Activated T-cell treated with anti-CD3 and anti-CD28 coated beads for 24 hours (primary cell): ENCODE measurements around the gene SLC46A1.

ENCODE experiments used
- DNase-seq: peaks from one replicate; pipeline ENCODE4 v3.0.0-alpha.2; 2020; ENCODE audit warnings: low read depth

Gene SLC46A1

GRCh38 chr17:28404007-28404406 lies 2.0 kb downstream of the SLC46A1 start:
- DNase-seq = no peak

DNA sequence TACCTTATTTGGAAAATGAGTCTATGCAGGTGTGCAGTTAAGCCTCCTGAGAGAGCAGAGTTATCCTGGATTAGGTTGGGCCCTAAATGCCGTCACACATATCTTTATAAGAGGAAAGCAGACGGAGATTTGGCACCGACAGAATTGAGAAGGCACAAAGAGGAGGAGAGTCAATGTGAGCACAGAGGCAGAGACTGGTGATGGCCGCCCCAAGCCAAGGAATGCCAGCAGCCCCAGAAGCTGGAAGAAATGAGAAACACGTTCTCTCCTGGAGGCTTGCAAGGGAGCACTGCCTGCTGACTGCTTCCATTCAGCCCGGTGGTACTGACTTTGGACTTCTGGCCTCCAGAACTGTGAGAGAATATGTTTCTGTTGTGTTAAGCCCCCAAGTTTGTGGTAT lies 3.2 kb downstream of the SLC46A1 start:
- no peak for DNase-seq

DNA sequence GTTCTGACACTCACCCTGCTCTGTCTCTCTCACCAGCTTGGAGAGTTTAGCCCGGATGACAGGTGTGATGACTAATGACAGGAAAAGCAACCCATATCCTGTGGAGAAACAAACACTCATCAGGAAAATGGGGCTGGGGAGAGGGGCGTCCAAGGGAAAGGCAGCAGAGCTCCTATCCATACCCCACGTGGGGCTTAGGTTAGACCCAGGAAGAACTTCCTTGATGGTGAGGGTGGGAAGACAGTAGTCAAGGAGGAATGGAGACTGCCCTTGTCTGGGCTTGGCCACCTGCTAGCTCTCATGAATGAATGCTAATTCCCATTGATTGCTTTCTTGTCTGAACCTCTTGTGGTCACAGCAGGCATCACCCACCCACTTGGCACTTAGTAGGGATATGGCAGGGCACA lies 3.8 kb downstream of the SLC46A1 start:
- no peak for DNase-seq

DNA sequence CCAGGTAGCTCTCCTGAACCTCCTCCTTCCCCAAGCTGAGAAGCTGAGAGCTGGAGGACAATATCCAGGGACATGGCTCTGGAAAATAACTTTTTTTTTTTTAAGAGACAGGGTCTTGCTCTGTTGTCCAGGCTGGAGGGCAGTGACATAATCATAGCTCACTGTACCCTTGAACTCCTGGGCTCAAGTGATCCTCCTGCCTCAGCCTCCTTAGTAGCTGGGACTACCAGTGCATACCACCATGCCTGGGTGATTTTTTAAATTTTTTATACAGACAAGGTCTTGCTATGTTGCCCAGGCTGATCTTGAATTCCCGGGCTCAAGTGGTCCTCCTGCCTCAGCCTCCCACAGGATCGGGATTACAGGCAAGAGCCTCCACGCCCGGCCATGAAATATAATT lies 6.2 kb downstream of the SLC46A1 start:
- no peak for DNase-seq

DNA sequence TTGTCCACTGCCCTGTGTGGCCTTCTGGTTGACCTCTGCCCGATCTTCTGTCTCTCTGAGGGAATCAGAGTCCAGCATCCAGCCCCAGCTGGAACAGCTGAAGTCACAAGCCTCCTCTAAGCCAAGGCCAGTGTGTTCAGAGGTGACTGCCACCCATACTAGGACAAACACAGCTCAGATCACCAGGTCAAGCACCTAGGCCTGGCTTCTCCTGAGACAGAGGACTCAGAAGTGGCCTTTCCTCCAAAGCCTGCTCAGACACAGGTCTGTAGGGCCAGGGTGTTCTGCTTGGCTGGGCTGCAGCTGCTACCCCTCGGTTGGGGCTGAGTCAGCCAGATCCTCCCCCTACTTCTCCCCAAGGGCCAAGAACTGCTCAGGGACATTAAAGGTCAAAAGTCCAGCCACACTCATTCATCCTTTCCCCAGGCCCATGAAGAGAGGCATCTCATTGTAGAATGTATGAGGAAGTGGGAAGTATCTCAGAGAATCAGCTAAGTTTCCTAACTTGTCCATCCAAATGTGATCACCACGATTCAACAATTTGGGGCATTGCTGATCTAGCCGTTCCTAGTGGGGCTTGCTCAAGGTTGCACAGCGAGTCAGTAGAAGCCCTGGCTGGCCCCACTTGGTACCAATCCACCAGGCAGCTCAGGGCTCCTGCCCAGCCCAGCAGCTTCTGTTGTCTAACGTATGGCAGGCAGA lies 7.6 kb downstream of the SLC46A1 start:
- no peak for DNase-seq

DNA sequence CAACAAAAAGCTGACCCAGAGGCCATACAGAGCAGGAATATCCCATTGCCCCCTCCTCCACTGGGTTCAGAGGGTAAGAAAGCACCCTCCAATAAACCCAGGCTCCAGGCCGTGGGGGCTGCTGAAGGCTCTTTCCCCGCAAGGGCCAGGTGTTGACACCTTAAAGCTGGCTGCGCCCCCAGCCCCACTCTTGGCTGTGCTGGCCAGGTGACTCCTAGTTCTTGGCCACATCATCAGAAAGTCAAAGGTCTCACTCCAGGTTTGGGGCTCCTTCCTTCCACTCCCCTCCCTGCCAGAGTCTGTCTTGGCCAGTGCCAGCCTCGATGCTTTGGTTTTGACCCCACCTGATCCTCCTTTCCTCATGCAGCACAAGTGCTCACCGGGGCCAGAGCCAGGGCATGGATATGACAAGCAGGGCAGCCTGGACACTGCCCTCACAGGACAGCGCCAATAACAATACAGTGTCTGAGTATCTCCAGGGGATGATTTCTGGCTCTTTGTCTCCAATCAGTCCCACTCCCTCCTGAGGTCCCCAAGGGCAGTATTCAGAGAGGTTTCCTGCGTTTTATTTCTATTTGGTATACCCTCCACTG lies 8.2 kb downstream of the SLC46A1 start:
- no peak for DNase-seq

GRCh38 chr17:28397275-28397674 lies 8.7 kb downstream of the SLC46A1 start:
- no peak for DNase-seq

DNA sequence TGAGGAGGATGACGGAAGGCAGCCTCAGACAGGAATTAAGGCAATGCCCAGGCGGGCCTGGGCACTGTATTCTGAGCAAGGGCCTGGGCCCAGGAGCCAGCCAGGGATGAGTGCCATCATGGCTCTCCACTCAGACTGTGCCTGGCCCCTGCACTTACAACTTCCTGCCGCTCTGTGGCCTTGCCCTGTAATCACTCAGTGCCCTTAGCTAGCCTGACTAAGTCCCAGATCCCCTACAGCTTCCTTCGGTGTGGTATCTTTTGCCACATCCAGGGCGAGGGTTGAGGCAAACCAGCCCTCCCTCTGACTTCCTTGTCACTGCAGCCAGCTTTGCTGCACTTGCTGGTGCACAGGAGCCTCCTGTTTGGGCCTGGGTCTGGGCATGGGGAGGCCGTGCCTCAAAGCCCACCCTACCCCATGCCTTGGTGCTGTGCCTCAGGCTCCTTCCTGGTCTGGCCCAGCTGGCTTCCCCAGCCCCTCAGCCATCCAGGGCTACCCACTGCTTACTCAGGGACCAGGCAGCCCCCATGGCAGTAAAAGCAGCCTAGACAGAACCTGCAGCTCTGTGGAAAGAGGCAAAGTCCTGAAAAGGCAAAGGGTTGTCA lies 9.3 kb downstream of the SLC46A1 start:
- no peak for DNase-seq

DNA sequence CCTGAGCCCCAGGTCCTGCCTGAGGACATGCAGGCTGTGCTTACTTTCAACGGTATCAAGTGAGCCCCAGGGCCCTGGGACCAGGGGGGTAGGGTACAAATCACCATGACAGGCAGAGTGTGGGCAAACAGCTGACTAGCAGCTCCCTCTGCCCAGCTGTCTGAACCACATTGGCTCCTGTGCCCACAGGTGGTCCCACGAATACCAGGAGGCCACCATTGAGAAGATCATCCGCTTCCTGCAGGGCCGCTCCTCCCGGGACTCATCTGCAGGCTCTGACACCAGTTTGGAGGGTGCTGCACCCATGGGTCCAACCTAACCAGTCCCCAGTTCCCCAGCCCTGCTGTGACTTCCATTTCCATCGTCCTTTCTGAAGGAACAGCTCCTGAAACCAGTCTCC lies 10.0 kb downstream of the SLC46A1 start:
- DNase-seq = no peak

GRCh38 chr17:28395426-28395825 lies 10.6 kb downstream of the SLC46A1 start:
- no peak for DNase-seq

- no peak for DNase-seq
Observed at GRCh38 chr17:28394337-28395116, 11.5 kb downstream of the SLC46A1 start.

- no peak for DNase-seq
Observed at GRCh38 chr17:28392491-28392890, 13.5 kb downstream of the SLC46A1 start.

DNA sequence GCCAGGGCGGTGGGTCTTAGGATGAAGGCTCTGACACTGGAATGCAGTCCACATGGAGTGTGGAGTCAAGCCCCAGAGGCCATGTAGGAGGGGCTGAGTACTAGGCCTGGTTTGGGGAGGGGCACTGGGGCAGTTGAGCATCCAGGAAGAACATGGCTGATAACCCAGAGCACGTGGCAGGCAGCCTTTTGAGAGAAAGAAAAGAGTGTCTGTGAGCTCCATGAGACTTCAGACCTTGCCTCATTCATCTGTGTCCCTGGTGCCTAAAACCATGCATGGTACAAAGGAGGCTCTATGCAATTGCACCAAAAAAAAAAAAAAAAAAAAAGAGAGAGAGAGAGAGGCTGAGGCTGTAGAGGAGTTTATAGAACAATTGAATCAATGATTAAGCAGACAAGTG lies 14.6 kb downstream of the SLC46A1 start:
- DNase-seq = no peak

GRCh38 chr17:28390984-28391383 lies 15.0 kb downstream of the SLC46A1 start:
- no peak for DNase-seq

DNA sequence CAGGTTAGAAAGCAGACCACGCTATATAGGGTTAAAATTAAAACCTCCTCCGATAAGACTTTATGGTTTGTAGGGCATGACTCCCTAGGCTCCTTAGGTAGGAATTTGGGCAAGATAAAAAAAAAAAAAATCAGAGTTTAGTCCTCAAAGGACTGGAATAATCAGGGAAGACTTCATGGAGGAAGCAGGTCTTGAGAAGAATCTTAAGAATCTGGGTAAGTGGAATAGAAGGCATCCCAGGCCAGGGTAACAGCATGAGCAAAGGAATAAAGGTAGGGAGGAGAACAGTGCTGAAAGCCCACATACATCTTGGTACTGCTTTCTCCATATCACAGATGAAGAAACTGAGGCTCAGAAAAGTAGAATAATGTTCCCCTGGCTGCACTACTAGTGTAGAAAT lies 15.4 kb downstream of the SLC46A1 start:
- DNase-seq = no peak

DNA sequence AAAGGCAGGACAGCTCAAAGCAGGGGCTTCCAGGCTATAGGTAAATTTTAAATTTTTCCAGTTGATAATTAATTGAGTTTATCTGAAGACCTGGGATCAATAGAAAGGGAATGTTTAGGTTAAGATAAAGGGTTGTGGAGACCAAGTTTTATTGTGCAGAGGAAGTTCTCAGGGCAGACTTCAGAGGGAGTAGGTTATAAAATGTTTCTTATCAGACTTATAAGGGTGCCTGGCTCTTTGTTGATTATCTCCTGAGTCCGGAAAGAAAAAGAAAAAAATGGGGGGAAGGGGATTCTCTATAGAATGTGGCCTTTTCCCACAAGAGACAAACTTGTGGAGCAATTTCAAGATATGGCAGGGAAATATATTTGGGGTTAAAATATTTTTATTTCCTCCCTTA lies 15.9 kb downstream of the SLC46A1 start:
- DNase-seq = no peak

DNA sequence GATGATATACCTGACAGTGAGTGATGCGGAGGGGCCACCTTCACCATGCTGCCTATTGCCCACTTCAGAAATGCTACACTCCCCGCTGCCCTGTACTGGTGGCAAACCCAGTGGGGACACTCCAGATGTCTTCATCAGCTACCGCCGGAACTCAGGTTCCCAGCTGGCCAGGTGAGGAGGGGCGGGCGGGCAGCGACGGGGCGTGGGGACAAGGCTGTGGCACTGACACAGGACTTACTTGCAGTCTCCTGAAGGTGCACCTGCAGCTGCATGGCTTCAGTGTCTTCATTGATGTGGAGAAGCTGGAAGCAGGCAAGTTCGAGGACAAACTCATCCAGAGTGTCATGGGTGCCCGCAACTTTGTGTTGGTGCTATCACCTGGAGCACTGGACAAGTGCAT lies 17.9 kb downstream of the SLC46A1 start:
- DNase-seq = no peak

- no peak for DNase-seq
Observed at GRCh38 chr17:28386391-28386790, 19.6 kb downstream of the SLC46A1 start.

DNA sequence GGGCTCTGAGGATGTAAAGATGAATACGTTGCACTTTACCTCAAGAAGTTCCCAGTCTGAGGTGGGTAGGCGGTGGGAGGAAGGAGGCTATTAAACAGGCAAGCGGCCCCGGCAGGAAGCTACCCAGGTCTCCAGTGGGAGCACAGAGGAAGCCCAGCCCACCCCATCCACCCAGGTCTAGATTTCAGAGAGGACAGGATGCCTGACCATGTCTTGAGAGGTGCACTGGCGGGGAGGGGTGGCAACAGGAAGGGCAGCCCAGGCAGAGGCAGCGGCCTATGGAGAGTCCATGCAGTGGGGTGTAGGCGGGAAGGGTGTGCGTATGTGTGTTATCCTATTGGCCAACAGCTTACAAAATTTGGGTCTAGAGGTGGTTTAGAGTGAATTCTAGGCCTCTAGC lies 20.6 kb downstream of the SLC46A1 start:
- no peak for DNase-seq

DNA sequence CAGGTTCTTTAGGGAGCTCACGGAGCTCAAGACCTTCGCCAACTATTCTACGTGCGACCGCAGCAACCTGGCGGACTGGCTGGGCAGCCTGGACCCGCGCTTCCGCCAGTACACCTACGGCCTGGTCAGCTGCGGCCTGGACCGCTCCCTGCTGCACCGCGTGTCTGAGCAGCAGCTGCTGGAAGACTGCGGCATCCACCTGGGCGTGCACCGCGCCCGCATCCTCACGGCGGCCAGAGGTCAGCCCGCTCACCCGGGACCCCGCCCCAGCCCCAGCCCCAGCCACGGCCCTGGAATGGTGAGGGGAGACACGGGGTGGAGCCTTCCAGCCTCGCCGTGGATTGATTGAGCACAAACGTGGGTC lies 21.0 kb downstream of the SLC46A1 start:
- DNase-seq = no peak

DNA sequence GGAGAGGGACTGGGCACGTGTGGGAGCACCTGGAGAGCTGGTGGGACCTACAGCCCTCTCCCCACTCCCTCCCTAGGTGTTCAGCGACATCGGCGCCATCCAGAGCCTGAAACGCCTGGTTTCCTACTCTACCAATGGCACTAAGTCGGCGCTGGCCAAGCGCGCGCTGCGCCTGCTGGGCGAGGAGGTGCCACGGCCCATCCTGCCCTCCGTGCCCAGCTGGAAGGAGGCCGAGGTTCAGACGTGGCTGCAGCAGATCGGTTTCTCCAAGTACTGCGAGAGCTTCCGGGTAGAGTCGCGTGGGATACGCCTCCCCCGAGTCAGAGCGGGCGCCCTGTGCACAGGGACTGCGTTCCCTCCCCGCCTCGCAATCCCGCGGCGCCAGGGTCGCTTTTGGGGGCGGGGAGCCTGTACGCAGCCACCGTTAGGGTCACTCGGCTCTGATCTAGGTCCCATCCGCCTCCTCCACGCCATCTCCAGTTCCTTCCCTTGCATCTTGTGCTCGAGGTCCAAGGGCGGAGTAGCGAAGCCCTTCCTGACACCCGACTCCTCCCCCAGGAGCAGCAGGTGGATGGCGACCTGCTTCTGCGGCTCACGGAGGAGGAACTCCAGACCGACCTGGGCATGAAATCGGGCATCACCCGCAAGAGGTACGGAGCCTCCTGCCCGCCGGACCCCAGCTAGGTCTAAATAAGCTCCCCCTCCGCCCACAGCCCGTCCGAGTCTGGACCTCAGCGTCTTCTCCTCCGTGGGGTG lies 21.6 kb downstream of the SLC46A1 start:
- peak; percentile 53 for DNase-seq

DNA sequence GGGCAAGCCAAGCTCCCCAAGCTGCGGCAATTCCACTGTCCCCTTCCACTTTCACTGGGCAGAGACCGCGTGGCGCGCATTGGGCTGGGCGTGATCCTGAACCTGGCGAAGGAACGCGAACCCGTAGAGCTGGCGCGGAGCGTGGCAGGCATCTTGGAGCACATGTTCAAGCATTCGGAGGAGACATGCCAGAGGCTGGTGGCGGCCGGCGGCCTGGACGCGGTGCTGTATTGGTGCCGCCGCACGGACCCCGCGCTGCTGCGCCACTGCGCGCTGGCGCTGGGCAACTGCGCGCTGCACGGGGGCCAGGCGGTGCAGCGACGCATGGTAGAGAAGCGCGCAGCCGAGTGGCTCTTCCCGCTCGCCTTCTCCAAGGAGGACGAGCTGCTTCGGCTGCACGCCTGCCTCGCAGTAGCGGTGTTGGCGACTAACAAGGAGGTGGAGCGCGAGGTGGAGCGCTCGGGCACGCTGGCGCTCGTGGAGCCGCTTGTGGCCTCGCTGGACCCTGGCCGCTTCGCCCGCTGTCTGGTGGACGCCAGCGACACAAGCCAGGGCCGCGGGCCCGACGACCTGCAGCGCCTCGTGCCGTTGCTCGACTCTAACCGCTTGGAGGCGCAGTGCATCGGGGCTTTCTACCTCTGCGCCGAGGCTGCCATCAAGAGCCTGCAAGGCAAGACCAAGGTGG lies 24.7 kb downstream of the SLC46A1 start:
- no peak for DNase-seq
